Erythroblast (primary cell): ENCODE data around the gene RDH14.

ENCODE experiments used
- GATA1 ChIP-seq: IDR thresholded peaks from 2 replicates; pipeline ENCODE4 v1.6.1; 2011; ENCODE audit warnings: low read depth, mild to moderate bottlenecking, control low read depth, low read length, moderate library complexity
- POLR2A ChIP-seq: IDR thresholded peaks from 2 replicates; pipeline ENCODE4 v1.6.1; 2011; ENCODE audit warnings: mild to moderate bottlenecking, low read length

- TF ChIP-seq POLR2A (no peak), GATA1 (no peak)
Observed at GRCh38 chr2:18584608-18584954, 24.1 kb upstream of the RDH14 start.
